ENCODE measurements around the gene LAPTM5.

Gene LAPTM5

DNA sequence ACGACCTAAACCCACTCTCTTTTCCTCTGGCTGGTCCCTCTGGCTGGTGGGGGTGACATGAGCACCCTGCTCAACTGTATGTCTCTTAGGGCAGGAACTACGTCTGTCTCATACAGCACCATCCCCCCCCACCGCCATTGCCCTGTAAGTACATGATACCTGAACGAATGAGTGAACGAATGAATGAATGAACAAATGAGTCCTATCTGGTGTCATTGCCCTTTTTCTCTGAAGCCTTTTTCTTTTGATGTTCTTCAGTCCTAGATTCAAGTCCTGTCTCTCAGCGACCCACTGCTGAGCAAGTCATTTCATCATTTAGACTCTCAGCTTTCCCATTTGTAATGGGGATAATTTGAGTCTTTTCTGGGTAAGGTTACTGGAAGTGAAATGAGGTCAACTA is 45.0 kb downstream of the LAPTM5 start:
- no peak for DNase-seq

DNA sequence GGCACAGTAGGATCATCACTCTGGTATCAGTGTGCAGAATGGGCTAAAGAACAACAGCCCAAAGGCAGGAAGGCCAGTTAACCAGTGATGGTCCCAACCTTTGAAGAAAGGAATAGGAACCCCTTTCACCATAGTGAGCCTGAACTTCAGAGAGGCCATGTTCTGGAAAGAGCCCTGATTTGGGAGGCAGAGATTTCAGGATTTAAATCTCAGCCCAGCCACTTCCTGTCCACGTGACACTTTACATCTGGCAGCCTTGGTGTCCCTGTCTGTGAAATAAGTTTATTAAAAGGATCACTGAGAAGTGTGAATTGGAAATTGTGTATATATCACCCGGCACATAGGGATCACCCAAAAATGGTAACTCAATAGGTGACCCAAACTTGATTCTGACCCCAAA is 47.2 kb downstream of the LAPTM5 start:
- no peak for DNase-seq

DNA sequence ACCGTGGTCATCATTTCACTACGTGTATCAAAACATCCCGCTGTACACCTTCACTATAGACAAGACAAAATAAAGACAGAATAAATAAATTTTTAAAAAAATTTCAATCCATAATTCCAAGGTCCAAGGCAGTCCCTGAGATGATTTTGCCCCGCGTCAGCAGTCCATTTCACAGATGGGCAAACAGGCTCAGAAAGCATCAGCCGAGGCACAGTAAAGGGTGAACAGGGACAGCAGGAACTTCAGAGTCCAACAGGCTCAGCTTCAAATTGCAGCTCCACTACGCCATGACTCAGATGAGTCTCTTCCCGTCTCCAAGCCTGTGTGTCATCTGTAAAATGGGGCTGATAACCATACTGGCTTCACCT is 49.2 kb downstream of the LAPTM5 start:
- DNase-seq: no peak

DNA sequence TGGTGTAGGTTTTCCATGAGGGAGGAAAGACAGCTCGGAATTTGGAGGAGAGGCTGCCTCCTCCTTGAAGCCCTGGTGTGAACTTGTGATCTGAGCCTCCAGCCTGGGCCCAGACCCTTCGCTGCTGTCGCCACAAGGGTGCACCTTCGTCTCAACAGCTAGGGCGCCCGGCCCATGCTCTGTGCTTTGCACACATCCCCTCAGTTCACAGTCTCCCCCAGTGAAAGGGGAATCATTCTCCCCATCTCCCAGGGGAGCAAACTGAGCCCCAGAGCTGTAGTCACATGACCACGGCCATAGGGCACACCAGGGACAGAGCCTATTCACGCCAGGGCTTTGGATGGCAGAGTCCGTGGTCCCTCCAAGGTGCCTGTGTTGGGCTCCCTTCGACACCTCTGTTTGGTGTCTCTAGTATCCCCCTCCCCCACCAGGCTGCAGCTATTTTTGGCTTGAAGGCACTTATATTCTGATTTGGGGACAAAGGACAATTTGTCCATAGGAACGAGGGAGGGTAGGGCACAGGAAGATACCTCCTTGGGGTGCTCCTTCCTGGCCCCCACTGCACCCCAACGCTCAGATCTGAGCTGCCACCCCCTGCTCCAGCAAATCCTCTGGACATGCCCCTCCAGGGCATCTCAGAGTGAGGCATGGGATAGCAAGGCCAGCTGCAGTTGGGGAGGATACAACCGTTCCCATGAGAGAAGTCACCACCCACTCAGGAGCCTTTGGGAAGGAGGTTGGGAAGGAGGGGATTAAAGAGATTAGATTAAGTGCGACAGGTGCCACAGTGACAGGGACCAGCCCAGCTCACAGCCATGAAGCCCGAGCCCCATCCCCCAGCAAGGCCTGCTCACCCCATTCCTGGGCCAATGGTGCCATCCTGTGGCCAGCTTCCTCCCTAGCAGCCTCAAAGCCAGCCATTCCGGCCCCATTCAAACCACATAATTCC is 49.9 kb downstream of the LAPTM5 start:
- DNase-seq: peak; percentile 75

DNA sequence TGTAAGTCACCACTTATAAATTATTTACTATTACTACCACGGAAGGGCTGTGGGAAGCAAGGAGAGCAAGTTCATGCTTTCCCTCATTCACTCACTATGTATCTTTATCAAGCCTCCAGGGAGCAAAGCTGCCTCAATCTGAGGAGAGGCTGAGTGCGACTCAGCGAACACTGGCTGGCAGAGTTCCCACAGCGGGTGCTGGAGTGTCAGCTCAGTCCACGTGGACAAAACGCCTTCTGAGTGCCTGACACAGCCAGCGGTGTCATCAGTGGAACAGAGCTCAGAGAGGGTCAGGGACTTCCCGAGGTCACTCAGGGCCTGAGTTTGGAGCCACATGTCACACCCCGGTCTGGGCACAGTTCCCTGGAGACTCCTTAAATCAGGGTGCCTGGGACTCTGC is 51.0 kb downstream of the LAPTM5 start:
- no peak for DNase-seq

DNA sequence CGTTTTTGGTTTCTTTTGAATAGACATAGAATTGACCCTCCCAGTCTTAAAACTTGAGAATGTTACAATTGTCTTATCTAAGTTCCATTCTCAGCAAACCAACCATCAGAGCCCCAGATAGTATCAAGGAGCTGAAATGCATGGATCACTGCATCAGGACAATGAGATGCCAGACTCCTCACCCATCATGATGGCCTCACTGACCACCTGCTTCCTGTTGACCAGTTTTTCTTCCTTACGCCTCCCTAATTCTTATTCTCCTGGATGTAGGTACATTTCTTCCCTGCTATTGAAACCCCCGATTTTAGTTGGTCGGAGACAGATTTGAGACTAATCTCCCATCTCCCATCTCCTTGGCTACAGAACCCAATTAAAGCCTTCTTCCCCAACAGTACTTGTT is 51.9 kb downstream of the LAPTM5 start:
- DNase-seq: no peak

DNA sequence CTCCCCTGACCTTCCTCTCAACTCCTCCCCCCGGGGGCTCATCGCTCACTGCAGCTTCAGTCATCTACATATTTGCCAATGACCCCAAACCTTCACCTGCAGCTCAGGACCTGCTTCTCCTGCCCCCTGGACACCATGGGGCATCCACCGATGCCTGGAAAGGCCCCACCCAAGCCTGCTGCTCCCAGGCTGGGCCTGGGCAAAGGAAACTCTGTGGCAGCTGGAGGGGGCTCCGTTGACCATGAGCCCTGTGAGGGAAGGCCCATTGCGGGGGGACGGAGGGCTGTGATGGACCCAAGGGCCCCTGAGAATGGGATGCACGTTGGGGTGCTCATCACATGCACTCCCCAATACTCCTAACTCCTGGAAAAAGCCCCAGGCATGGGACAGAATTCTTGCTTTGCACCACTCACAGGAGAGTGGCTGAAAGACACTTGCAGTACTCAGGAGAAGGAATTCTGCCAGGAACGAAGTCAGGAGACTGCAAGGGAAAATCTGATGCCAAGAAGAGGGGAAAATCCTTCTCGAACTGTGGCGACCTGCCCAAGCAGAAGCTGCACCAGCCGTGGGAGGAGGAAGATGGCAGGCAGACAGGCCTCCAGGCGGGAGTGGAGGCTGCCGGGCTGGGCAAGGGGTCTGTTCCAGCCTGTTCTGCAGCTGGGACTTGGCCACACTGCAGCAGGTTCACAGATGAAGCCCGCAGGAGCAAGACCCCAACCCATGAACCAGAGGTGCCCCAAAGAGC is 52.6 kb downstream of the LAPTM5 start:
- no peak for DNase-seq

DNA sequence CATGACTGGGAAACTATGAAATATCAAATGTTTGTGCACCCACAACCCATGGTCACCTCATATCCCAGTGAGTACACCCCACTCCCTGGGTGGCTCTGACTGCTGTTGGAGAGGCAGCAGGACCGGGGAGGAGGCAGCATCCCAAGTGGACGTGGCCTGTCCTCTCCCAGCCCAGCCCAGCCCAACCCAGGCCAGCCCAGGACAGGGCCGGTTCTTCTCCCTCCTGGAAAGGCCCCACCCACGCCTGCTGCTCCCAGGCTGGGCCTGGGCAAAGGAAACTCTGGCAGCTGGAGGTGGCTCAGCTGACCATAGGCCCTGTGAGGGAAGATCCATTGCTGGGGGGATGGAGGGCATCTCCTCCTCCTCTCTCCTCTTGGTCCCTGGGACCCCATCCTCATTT is 53.3 kb downstream of the LAPTM5 start:
- no peak for DNase-seq

DNA sequence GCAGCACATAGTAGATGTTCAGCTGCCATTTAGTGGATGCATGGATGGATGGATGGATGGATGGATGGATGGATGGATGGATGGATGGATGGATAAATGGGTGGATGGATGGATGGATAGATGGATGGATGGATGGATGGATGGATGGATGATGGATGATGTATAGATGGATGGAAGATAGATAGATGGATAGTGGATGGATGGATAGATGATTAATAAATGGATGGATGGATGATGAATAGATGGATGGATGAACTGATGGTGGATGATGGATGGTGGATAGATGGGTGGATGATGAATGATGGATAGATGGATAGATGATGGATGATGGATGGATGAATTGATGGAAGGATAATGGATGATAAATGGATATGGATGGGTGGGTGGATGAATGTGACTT is 54.8 kb downstream of the LAPTM5 start:
- DNase-seq: no peak

DNA sequence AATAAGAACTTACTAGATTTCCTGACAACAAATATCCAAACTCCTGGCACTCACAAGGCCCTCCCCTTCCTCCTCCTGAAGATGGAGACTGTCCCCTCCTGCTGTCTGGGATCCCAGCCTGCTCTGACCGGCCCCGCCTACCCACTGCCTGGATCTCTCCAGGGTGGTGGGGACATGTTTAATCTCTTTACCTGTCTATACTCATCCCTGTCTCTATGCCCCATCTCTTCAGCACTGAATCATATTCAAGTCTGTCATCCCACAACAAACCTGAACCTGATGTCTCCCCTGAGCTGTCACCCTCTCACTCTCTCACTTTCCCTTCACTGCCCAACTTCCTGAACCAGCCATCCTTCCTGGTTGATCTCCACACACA is 56.3 kb downstream of the LAPTM5 start:
- no peak for DNase-seq

DNA sequence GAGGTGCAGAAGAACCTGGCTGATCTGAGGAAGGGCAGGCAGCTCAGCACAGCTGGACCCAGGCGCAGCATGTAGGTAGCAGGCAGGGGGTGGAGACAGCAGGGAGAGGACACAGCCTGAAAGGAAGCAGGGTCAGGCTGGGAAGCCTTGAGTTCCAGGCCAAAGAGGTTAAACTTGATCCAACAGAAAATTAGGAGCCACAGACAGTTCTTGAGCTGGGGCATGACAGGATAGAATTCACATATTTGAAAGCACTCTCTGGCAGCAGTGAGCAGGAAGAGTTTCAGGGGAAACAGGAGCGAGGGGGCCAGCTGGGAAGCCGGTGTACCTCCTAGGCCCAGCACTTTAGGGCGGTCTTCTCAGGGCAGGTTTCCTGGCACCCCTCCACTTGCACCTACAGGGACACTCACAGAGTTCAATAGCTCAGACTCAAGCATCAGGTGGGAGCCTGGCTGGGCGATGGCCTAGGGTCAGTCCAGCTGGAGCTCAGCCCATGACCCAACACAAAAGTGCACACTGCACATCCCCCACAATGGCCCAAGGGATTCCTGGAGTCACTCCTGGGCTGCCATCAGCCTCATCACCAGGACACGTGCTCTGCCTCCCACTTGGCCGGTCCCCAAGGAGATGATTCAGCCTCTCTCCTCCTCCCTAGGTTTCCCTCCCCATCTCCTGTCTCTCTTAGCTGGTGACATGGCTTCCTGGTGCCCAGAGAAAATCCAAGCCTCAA is 56.9 kb downstream of the LAPTM5 start:
- no peak for DNase-seq

DNA sequence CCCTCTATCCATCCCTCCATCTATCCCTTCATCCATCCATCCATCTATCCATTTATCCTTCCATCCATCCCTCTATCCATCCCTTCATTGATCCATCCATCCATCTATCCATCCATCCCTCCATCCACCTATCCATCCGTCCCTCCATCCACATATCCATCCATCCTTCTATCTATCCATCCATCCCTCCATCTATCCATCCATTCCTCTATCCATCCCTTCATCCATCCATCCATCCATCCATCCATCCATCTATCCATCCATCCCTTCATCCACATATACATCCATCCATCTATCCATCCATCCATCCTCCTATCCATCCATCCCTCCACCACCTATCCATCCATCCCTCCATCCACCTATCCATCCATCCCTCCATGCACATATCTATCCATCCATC is 57.8 kb downstream of the LAPTM5 start:
- no peak for DNase-seq

DNA sequence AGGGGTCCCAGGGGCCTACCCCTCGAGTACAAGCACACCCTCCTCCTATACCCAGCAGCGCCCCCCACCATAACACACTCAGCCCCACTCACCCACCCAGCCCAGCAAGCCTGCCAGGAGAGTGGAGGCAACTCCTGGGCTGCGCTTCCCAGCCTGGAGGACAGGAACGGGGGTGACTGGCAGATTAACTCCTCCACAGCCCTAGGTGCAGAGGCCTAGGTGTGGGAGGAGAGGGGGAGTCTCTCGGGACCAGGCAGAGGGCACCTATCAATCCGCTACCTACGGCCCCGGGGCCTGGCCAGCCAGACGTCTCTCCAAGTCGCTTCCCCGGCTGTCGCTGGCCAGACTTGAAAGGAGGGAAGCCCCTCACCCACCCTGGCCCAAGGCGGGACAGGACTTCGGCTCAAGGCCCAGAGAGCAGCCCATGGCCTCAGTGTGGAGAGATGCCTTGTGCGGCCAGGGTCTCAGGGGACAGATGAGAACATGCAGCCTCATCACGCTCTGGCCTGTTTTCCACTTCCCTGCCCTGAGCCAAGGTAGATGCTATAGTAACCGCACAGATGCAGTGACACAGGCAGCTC is 59.1 kb downstream of the LAPTM5 start:
- no peak for DNase-seq

DNA sequence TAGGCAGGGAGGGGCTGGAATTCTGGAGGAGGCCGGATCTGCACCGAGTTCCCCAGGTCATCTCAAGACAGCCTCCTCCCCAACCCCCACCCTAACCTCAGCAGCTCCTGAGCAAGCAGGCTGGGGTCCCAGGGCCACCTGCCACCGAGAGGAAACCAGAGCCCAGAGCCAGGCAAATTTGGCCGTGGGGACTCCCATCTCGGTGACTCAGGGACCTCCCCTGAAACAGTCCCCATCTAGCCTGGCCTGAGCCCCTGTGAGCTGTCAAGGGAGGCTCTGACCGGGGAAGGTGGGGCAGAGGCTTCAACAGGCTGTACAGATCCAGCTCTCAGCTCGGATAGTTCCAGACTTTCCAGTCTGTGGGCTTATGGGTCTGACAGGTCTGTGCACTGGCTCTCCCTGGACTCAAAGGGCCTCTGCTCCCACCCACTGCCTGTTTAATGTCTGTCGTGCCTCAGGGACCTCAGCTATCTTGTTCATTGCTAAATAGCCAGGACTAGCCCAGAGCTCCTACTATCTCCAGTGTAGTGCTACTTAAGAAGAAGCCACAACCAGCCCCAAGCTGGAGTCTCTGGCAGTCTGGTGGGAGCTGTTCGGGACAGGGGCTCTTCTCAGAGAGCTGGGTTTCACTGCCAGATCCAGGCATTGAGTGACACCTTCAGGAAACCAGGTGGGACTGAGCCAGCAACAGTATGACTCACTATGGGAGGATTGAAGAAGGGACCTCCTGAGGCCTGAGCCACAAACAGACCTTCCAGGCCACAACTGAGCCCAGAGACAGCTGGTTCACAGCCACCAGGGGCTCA is 59.8 kb downstream of the LAPTM5 start:
- DNase-seq: peak; percentile 48

DNA sequence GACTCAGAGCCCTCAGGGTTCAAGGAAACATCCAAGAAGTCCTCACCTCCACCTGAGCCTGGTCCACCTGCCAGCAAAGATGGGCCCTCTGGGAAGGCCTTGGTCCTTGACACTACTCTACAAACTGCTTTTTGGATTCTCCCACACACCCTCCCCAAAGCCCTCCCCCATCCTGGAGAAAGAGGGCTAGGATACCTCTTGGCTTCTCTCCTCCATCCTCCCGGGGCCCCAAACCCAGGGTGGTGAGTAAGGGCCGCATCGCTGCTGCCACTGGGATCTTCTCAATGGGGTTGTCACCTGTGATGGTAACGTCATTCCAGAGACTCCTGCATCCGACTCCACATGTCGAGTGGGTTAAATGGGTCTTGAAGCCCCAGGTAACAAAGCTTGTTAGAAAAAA is 60.7 kb downstream of the LAPTM5 start:
- no peak for DNase-seq

DNA sequence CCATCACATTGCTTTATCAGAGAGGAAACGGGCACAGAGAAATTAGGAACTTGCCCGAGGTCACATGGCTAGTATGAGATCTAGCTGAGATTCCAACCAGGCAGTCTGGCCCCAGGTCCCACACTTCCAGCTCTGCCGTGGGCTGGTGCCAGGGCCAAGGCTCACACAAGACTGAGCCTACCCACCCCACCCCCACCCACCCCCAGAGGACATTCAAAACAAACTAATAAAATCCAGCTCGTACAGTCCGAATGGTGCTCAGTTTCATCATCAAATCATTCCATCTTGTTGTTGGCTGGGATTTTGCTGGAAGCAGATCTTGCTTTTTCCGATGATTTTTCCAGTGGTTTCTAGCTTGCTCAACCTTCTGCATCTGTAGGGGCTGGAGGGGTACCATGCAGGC is 62.1 kb downstream of the LAPTM5 start:
- no peak for DNase-seq

DNA sequence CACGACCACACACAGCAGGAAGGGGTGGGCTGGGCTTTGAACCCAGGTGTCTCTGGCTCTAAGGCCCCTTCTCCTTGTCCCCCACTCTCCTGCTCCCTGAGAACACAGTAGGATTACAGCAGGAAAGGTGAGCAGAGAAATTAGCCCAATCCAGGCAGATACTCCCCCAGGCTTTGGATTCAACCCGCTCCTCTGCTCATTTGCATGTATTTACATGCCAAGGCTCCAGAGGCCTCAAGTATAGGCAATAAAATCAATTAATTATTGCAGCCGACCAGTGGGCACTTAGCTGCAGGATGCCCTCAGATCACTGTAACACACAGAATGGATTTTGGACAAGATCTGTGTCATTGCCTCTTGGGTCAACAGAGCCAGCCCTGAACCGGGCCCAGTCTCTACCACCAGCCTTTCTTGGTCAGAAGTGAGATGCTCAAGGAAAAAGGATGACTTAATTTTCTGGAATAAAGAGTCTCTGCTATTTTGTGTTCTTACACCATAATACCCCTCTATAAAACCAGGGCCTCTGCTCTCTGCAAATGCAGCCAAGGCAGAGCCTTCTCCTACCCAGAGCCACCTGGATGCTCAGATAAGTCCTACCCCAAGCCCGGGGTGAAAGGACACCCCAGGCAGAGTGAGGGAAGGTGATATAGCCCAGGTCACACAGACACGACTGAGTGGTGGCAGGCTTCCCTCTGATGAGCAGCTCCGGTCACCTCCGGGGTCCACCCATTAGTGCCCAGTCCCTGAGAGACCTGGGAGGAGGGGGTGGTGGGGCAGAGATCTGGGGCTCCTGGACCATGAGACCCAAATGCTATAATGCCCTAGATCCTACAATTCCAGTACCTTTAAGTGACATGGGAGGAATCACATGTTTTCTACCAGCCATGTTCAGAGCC is 63.0 kb downstream of the LAPTM5 start:
- DNase-seq: no peak

DNA sequence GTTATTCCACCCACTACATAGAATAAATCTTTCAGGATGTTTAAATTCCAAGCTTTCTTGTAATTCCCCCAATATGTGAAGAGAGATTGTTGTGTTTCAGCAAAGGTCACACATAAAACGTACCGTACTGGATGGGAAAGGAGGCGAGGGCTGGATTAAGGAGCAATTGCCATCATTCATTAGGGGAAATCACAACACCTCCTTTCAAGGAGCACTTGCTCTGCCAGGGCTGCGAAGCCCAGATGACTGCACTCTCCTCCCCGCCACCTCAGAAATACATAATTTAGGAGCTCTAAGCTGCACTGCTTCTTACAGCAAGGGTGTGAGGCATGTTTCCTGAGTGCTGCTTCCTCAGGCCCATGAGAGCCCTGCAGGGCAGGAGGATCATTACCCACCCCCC is 63.8 kb downstream of the LAPTM5 start:
- DNase-seq: no peak

DNA sequence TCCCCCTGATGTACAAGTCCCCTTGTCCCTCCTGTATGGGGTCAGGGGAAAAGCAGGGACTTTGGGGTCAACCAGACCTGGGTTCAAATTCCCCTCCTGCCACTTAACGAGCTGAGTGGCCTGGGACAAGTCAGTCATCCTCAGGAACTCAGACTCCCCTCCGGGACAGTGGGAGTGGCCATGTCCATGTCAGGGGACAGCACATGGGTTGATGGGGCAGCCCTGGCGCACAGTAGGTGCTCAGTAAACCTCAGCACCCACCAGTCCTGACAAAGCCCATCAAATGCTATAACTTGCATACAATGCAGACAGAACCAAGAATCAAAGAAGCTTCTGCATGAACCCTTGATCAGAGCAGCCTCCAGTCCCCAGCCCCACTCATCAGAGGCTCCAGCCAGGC is 64.2 kb downstream of the LAPTM5 start:
- no peak for DNase-seq

DNA sequence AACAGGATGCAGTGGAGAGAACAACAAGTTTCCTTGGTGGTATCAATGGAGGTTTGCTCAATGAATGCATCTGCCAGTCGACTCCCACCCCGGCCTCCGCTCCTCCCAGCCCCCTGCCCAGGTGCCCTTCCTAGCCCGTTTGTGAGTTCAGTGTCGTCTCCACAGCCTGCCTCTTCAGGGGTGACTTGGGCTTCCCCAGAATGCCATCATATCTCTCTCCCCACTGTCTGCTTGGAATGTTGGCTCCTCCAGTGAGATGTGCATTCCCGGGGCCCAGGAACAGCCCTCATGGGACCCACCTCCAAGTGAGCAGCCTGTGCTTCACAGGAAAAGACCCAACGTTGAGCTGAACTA is 64.6 kb downstream of the LAPTM5 start:
- no peak for DNase-seq

DNA sequence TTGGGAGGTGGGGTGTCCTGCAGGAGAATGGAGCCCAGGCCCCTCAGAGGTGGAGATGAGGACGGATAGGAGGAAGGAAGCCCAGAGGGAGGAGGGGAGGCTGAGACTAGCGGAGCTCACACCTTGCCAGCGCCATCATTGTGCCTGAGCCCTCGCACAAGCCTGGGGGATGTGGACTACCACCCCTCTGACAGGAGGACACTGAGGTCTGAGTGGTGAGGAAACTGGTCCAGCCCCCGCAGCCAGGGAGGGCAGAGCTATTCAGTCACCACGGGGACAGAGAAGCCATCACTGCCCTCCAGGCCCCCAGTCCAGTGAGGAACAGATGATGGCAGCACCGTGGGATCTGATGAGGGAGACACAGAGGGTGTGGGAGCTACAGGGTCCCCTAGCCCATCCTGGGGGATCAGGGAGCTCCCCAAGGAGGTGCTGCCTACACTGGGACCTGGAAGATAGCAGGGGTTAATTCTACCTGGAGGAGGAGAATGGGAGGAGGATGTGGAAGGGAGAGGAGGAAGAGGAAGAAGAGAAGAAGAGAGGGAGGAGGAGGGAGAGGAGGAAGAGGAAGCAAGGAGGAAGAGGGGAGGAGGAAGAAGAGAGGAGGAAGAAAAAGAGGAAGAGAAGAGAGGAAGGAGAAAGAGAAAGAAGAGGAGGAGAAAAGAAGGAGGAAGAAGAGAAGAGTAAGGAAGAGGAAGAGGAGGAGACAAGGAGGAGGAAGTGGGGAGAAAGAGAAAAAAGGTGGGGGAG is 65.2 kb downstream of the LAPTM5 start:
- DNase-seq: no peak

Measured in 8988T (cell line).